WTC11 (cell line): ENCODE results near the gene GRIK5. TPM values are rescaled to one million over a fixed set of nuclear protein-coding genes. Genes with fewer than 3 reads are reported as not detected.

Experiments used
- ATAC-seq: fragments of 200-7000 bp; cut with Tn5 transposase; 2 replicates; pipeline ENCODE4 v1.10.0; 2021; ENCODE audit warnings: mild to moderate bottlenecking, moderate library complexity
- CTCF ChIA-PET: fragments of 300-600 bp; sonication (Branson Sonifier 250); formaldehyde crosslinking; loops from one replicate; lab custom pipeline; 2021; ENCODE audit warnings: antibody characterized with exemption; lab: Charles Lee
- POLR2A ChIA-PET: fragments of 350-600 bp; sonication (Branson Sonifier 250); formaldehyde crosslinking; loops from one replicate; lab custom pipeline; 2021; ENCODE audit warnings: antibody characterized with exemption; lab: Charles Lee
- DNase-seq: peaks from one replicate; pipeline ENCODE4 v3.0.0; 2021; ENCODE audit warnings: low spot score
- H3K27ac Mint-ChIP-seq: 2 replicates; pipeline ENCODE4 v1.8.0; 2021; ENCODE audit warnings: mixed read lengths
- H3K27me3 Mint-ChIP-seq: 2 replicates; pipeline ENCODE4 v1.8.0; 2021; ENCODE audit warnings: low read depth, mild to moderate bottlenecking, moderate library complexity, mixed read lengths
- H3K36me3 Mint-ChIP-seq: 2 replicates; pipeline ENCODE4 v1.8.0; 2021; ENCODE audit warnings: mixed read lengths
- H3K4me1 Mint-ChIP-seq: 2 replicates; pipeline ENCODE4 v1.8.0; 2022; ENCODE audit warnings: mixed read lengths
- H3K4me3 Mint-ChIP-seq: 2 replicates; pipeline ENCODE4 v1.8.0; 2021; ENCODE audit warnings: mild to moderate bottlenecking, moderate library complexity, mixed read lengths
- H3K9me3 Mint-ChIP-seq: 2 replicates; pipeline ENCODE4 v1.8.0; 2021; ENCODE audit warnings: mixed read lengths
- ELF4 ChIP-seq: sonication (generic); formaldehyde crosslinking; IDR thresholded peaks from 2 replicates; pipeline ENCODE4 v1.8.1; 2022; ENCODE audit warnings: low read depth, mild to moderate bottlenecking, moderate library complexity, missing genetic modification reagents
- EMX1 ChIP-seq: fragments of 250-450 bp; sonication (Bioruptor Pico); IDR thresholded peaks from 2 replicates; pipeline ENCODE4 v1.8.0; 2021; ENCODE audit warnings: mild to moderate bottlenecking
- NFYB ChIP-seq: sonication (generic); formaldehyde crosslinking; conservative IDR thresholded peaks from 2 replicates; pipeline ENCODE4 v1.8.0; 2022; ENCODE audit warnings: low read depth, missing genetic modification reagents
- NR2C2 ChIP-seq: sonication (generic); formaldehyde crosslinking; IDR thresholded peaks from 2 replicates; pipeline ENCODE4 v1.8.0; 2022; ENCODE audit warnings: mild to moderate bottlenecking, missing genetic modification reagents
- OVOL2 ChIP-seq: fragments of 250-450 bp; sonication (Bioruptor Pico); IDR thresholded peaks from 2 replicates; pipeline ENCODE4 v1.9.0; 2021; ENCODE audit warnings: mild to moderate bottlenecking, borderline replicate concordance
- RELA ChIP-seq: sonication (generic); formaldehyde crosslinking; IDR thresholded peaks from 2 replicates; pipeline ENCODE4 v1.8.1; 2022; ENCODE audit warnings: missing genetic modification reagents, mild to moderate bottlenecking, borderline replicate concordance
- TCF7 ChIP-seq: sonication (generic); formaldehyde crosslinking; IDR thresholded peaks from 2 replicates; pipeline ENCODE4 v1.8.0; 2022; ENCODE audit warnings: mild to moderate bottlenecking, low read depth, missing genetic modification reagents, moderate library complexity
- TEAD4 ChIP-seq: sonication (generic); formaldehyde crosslinking; IDR thresholded peaks from 2 replicates; pipeline ENCODE4 v1.8.0; 2022; ENCODE audit warnings: mild to moderate bottlenecking, missing genetic modification reagents
- ZBTB21 ChIP-seq: sonication (generic); formaldehyde crosslinking; IDR thresholded peaks from 2 replicates; pipeline ENCODE4 v1.8.1; 2023; ENCODE audit warnings: mild to moderate bottlenecking, missing genetic modification reagents, borderline replicate concordance
- ZNF232 ChIP-seq: sonication (generic); formaldehyde crosslinking; IDR thresholded peaks from 2 replicates; pipeline ENCODE4 v1.8.0; 2022; ENCODE audit warnings: mild to moderate bottlenecking, missing genetic modification reagents
- ZNF396 ChIP-seq: fragments of 250-450 bp; sonication (Bioruptor Pico); IDR thresholded peaks from 2 replicates; pipeline ENCODE4 v1.8.0; 2021; ENCODE audit warnings: mild to moderate bottlenecking, moderate library complexity, borderline replicate concordance
- ZNF671 ChIP-seq: fragments of 250-450 bp; sonication (Bioruptor Pico); IDR thresholded peaks from 2 replicates; pipeline ENCODE4 v1.8.0; 2021; ENCODE audit warnings: mild to moderate bottlenecking
- total RNA-seq: library from RNA; stranded (reverse); gene quantifications from 3 replicates; pipeline ENCODE4 v1.2.3, GENCODE V29; 2021
- TF ChIP-seq, protein P1 (sequence below): sonication (generic); formaldehyde crosslinking; IDR thresholded peaks from 2 replicates; pipeline ENCODE4 v1.8.1; 2023; ENCODE audit warnings: mild to moderate bottlenecking, missing genetic modification reagents
- TF ChIP-seq, protein P2 (sequence below): sonication (generic); formaldehyde crosslinking; IDR thresholded peaks from 2 replicates; pipeline ENCODE4 v1.8.0; 2022; ENCODE audit warnings: mild to moderate bottlenecking, missing genetic modification reagents
- TF ChIP-seq, protein P3 (sequence below): sonication (generic); formaldehyde crosslinking; IDR thresholded peaks from 2 replicates; pipeline ENCODE4 v1.8.1; 2023; ENCODE audit warnings: mild to moderate bottlenecking, moderate library complexity, missing genetic modification reagents
- TF ChIP-seq, protein P4 (sequence below): fragments of 250-450 bp; sonication (Bioruptor Pico); conservative IDR thresholded peaks from 2 replicates; pipeline ENCODE4 v1.9.0; 2021; ENCODE audit warnings: mild to moderate bottlenecking
- TF ChIP-seq, protein P5 (sequence below): sonication (generic); formaldehyde crosslinking; IDR thresholded peaks from 2 replicates; pipeline ENCODE4 v1.8.1; 2022; ENCODE audit warnings: mild to moderate bottlenecking, missing genetic modification reagents, moderate library complexity, borderline replicate concordance

The GRIK5 gene
- total RNA-seq, 1 experiment from 2014 or later: 52.3 TPM

DNA sequence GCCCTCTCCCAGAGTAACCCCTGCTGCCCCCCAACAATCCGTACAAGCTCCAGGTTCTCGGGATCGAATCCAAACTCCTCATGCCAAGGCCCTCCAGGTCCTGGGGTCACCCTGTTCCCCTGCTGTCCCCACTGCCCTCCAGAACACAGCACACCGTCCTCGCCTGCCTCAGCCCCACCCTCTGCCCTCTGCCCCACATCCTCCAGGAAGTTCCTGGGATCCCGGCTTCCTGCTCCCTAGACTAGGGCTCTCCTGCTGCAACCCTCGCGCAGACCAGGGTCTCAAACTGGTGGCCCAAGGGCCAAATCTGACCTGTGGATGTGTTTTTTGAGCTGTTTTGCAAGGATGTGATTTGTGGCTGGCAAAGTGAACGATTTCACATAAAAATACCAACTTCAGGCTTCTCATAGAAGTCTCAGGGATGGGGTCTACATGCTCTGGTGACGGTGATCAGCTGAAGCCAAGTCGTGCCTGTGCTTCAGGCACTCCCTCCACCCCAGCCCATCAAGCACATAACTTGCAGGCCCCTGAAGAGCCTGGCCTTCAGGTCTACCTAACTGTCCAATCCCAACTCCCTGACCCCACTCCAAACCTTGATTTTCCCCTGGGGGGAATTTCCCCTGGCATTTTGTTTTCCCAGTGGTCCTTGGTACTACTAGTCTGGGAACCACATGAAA lies 112.7 kb downstream of the GRIK5 start:
- peak overlapping the region; percentile 78 for H3K4me3 Mint-ChIP-seq

DNA sequence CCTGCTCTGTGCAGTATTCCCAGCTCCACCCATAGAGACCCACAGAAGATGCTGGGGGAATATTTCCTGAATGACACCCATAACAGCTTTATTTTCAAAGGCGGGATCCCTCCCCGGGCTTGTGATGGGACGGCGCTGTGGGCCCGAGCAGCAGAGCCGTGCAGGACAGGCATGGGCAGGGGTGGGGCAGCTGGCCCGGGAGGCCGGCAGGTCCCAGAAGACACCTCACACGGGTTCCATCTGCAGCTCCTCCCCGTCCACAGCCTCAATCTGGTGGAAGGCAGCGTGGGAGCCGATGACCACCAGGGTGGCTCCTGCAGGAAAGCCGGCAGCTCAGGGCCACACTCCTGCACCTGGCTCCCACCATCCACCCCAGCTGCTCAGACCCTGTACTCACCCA lies 113.4 kb downstream of the GRIK5 start:
- peaks cover 18% of the 10 kb centered on the region for H3K4me1 Mint-ChIP-seq

More for the DNA sequence above, 112.7 kb downstream of the GRIK5 start:
- CTCF ChIA-PET: interaction anchor here (1.0 to 5.1 kb wide), 18 partner anchors 11 to 444 kb away, joined by 3 to 26 read pairs (median 6); partner anchors contain the start of gene ZNF574
- Mint-ChIP-seq H3K27me3 (no peaks in the 10 kb centered on the region), H3K36me3 (no peaks in the 10 kb centered on the region; the same call in 1 of the 2 replicates), H3K9me3 (no peaks in the 10 kb centered on the region), H3K27ac (peak overlapping the region; percentile 98; the same call in 1 of the 2 replicates), H3K4me1 (peaks cover 18% of the 10 kb centered on the region)
- no peak for ATAC-seq
- no peak for DNase-seq
- POLR2A ChIA-PET: no interaction called here
- TF ChIP-seq, protein P1, sequence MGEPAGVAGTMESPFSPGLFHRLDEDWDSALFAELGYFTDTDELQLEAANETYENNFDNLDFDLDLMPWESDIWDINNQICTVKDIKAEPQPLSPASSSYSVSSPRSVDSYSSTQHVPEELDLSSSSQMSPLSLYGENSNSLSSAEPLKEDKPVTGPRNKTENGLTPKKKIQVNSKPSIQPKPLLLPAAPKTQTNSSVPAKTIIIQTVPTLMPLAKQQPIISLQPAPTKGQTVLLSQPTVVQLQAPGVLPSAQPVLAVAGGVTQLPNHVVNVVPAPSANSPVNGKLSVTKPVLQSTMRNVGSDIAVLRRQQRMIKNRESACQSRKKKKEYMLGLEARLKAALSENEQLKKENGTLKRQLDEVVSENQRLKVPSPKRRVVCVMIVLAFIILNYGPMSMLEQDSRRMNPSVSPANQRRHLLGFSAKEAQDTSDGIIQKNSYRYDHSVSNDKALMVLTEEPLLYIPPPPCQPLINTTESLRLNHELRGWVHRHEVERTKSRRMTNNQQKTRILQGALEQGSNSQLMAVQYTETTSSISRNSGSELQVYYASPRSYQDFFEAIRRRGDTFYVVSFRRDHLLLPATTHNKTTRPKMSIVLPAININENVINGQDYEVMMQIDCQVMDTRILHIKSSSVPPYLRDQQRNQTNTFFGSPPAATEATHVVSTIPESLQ: no peak
- no peak for TF ChIP-seq ELF4 (CRISPR knock-in tag)
- TF ChIP-seq ZNF396 (CRISPR knock-in tag): no peak
- TF ChIP-seq ZBTB21 (CRISPR knock-in tag): no peak
- TF ChIP-seq ZNF671 (CRISPR knock-in tag): no peak
- TF ChIP-seq TEAD4 (CRISPR knock-in tag): no peak
- TF ChIP-seq TCF7 (CRISPR knock-in tag): no peak
- TF ChIP-seq NFYB (CRISPR knock-in tag): no peak
- TF ChIP-seq, protein P2, sequence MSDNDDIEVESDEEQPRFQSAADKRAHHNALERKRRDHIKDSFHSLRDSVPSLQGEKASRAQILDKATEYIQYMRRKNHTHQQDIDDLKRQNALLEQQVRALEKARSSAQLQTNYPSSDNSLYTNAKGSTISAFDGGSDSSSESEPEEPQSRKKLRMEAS (CRISPR knock-in tag): no peak
- TF ChIP-seq NR2C2 (CRISPR knock-in tag): no peak
- TF ChIP-seq, protein P3, sequence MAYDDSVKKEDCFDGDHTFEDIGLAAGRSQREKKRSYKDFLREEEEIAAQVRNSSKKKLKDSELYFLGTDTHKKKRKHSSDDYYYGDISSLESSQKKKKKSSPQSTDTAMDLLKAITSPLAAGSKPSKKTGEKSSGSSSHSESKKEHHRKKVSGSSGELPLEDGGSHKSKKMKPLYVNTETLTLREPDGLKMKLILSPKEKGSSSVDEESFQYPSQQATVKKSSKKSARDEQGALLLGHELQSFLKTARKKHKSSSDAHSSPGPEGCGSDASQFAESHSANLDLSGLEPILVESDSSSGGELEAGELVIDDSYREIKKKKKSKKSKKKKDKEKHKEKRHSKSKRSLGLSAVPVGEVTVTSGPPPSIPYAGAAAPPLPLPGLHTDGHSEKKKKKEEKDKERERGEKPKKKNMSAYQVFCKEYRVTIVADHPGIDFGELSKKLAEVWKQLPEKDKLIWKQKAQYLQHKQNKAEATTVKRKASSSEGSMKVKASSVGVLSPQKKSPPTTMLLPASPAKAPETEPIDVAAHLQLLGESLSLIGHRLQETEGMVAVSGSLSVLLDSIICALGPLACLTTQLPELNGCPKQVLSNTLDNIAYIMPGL: no peak
- TF ChIP-seq OVOL2 (CRISPR knock-in tag): no peak
- TF ChIP-seq ZNF232 (CRISPR knock-in tag): no peak
- no peak for TF ChIP-seq EMX1 (CRISPR knock-in tag)
- TF ChIP-seq RELA (CRISPR knock-in tag): no peak
- TF ChIP-seq, protein P4, sequence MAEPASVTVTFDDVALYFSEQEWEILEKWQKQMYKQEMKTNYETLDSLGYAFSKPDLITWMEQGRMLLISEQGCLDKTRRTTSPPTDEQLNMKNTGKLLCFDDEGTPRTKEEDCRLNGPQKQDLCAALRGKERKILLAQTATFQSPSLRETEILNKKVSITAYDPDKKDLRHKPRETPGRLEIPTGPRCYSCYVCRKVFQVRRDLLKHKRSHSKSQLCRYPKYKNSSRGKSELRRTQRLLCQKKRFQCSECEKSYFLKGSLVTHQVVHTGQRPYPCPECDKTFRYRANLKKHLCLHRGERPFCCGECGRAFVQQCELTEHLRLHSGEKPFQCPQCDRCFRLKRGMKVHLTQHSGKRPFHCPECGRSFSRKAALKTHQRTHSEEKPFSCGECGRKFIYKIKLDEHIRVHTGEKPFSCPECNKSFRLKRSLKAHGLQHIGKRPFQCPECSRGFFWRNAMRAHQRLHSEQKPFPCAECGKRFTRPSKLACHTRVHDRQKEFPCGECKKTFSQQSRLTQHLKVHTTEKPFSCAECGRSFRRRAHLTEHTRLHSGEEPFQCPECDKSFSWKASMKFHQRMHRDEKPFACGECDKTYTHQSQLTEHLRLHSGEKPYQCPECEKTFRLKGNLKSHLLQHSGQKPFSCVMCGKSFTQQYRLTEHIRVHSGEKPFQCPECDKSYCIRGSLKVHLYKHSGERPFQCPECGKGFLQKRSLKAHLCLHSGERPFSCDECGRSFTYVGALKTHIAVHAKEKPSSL (CRISPR knock-in tag): no peak
- TF ChIP-seq, protein P5, sequence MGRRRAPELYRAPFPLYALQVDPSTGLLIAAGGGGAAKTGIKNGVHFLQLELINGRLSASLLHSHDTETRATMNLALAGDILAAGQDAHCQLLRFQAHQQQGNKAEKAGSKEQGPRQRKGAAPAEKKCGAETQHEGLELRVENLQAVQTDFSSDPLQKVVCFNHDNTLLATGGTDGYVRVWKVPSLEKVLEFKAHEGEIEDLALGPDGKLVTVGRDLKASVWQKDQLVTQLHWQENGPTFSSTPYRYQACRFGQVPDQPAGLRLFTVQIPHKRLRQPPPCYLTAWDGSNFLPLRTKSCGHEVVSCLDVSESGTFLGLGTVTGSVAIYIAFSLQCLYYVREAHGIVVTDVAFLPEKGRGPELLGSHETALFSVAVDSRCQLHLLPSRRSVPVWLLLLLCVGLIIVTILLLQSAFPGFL (CRISPR knock-in tag): no peak

More for the DNA sequence above, 113.4 kb downstream of the GRIK5 start:
- ChIA-PET POLR2A (no interaction called here), CTCF (interaction anchor here (0.6 to 3.5 kb wide), 6 partner anchors 10 to 84 kb away, joined by 3 to 26 read pairs (median 10); no protein-coding TSS in a partner anchor)
- Mint-ChIP-seq H3K4me3 (no peak overlapping the region), H3K27me3 (no peaks in the 10 kb centered on the region), H3K9me3 (no peaks in the 10 kb centered on the region), H3K27ac (no peak overlapping the region), H3K36me3 (no peaks in the 10 kb centered on the region; the same call in 1 of the 2 replicates)
- no peak for ATAC-seq
- no peak for DNase-seq
- TF ChIP-seq, protein P1: no peak
